Esophagus muscularis mucosa (tissue), 3 donors: ENCODE data around the gene ZAP70.

Experiments
- CTCF ChIP-seq, 3 experiments: fragments of 200-600 bp in 2 of 3; fragments of 450-650 bp in 1 of 3; sonication (generic) in 2 of 3; IDR thresholded peaks; one replicate each; pipeline ENCODE4 v1.5.1; 2017 to 2019; ENCODE audit warnings: antibody characterized with exemption in 3 of 3, mild to moderate bottlenecking in 2 of 3, moderate library complexity in 1 of 3
- POLR2A ChIP-seq: fragments of 450-650 bp; IDR thresholded peaks from one replicate; pipeline ENCODE4 v1.6.1; 2017; ENCODE audit warnings: antibody characterized with exemption, moderate library complexity, mild to moderate bottlenecking, low read depth
- POLR2AphosphoS5 ChIP-seq, 2 donors: sonication (generic); formaldehyde crosslinking; IDR thresholded peaks; one replicate each; pipeline ENCODE4 v1.6.1; 2017; ENCODE audit warnings: antibody characterized with exemption in 2 of 2

GRCh38 chr2:97740590-97741182 lies 27.3 kb downstream of the ZAP70 start:
- peak; percentile 60 to 71 (median 62) for TF ChIP-seq CTCF (IDR thresholded peaks at IDR 0.05)
- no peak for TF ChIP-seq POLR2A
- TF ChIP-seq POLR2AphosphoS5 (IDR thresholded peaks at IDR 0.05): no peak
